Measurements from ENCODE around the gene AIP. TPM values are rescaled to one million over a fixed set of nuclear protein-coding genes. Genes with fewer than 3 reads are reported as not detected.

AIP gene
- total RNA-seq, 2 donors from 2014 or later, result 49.2 to 78.0 TPM

GRCh38 chr11:67494371-67495233, 11.8 kb downstream of the AIP start:
- H3K4me1 ChIP-seq, result no peaks in the 10 kb centered on the region
- H3K4me3 ChIP-seq, result no peak overlapping the region
- TF ChIP-seq CTCF (IDR thresholded peaks at IDR 0.05), result no peak
- H3K36me3 ChIP-seq, result peaks cover 45% of the 10 kb centered on the region
- no peak for DNase-seq (ENCODE audit: low spot score)
- no peaks in the 10 kb centered on the region for H3K9me3 ChIP-seq
- H3K27me3 ChIP-seq, result no peaks in the 10 kb centered on the region
- no peak overlapping the region for H3K27ac ChIP-seq

DNA sequence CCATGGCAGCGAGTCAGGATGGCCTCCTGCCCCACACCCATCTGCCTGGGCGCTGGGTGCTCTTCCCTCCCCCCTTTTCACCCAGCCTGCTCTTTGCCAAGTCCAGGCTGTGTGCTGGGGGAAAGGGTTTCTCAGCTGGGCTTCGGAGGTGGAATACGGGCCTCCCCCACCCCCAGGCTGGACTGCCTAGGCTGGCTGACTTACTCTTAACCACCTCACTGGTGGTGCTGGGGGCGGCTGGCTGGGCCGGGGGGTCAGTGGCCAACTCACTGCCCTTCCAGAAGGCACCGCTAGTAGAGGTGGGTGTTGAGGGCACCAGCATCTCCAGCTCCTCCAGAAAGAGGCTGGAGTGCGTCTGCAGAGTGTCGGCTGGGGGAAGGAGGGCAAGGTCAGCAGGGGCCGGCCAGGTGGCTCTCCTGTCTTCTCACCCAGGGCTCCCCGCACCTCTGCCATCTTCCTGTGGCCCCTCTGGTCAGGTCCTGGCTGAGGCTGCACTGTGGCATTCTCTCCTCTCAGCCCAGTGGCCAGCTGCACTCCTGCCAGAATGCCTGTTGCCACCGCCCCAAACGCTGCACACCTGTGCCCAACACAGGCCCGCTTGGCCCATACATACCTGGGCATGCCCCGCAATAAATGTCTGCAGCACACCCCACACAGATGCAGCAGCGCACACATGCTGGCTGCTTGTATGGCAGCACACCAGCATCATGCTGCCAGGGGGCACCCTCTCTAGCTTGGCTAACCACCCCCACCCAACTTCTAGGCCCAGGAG, 12.6 kb downstream of the AIP start:
- H3K36me3 ChIP-seq, result peaks cover 37% of the 10 kb centered on the region

GRCh38 chr11:67496113-67496512, 13.3 kb downstream of the AIP start:
- no peak for TF ChIP-seq CTCF (IDR thresholded peaks at IDR 0.05)
- DNase-seq (ENCODE audit: low spot score), result no peak
- Histone ChIP-seq H3K27me3 (no peaks in the 10 kb centered on the region), H3K27ac (no peak overlapping the region), H3K4me3 (no peak overlapping the region), H3K36me3 (peaks cover 31% of the 10 kb centered on the region), H3K9me3 (no peaks in the 10 kb centered on the region), H3K4me1 (no peaks in the 10 kb centered on the region)

More for the DNA sequence above, 12.6 kb downstream of the AIP start:
- no peak for DNase-seq (ENCODE audit: low spot score)
- Histone ChIP-seq H3K27me3 (no peaks in the 10 kb centered on the region), H3K4me3 (no peak overlapping the region), H3K27ac (no peak overlapping the region), H3K9me3 (no peaks in the 10 kb centered on the region), H3K4me1 (no peaks in the 10 kb centered on the region)
- TF ChIP-seq CTCF (IDR thresholded peaks at IDR 0.05), result no peak

DNA sequence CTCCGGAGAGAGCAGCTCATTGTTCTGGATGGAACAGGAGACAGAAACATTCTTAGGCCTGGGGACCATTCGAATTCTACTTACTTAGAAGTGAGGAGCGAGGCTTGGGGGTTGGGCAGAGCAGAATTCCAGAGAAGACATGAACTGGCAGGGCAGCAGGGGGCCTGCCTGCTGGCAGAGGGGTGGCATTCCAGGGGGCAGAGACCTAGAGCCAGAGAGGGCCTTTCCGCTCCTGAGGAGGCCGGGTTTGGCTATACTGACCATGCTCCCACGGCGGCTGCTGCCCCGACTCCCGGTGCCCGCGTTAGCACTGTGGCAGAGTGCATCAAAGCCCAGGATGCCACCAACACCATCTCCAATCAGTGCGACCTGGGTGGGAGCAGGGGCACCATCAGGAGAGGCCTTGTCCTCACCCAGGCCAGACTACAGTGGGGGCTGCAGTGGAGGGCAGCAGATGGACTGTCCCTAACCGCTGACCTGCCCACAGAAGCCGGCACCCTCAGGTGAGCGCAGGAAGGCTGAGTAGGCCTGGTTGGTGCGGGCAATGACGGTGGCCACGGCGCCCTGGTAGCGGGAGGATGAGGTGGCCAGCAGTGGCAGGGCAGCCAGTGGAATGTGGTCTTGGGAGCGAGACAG, 14.9 kb downstream of the AIP start:
- no peak for DNase-seq (ENCODE audit: low spot score)
- no peak overlapping the region for H3K4me3 ChIP-seq
- no peaks in the 10 kb centered on the region for H3K9me3 ChIP-seq
- no peaks in the 10 kb centered on the region for H3K27me3 ChIP-seq
- H3K4me1 ChIP-seq, result no peaks in the 10 kb centered on the region
- TF ChIP-seq CTCF (IDR thresholded peaks at IDR 0.05), result no peak
- peaks cover 28% of the 10 kb centered on the region for H3K36me3 ChIP-seq
- peak overlapping the region in 1 of 2 donors; percentile 22 for H3K27ac ChIP-seq

GRCh38 chr11:67498544-67498972, 15.7 kb downstream of the AIP start:
- no peak for TF ChIP-seq CTCF (IDR thresholded peaks at IDR 0.05)
- Histone ChIP-seq H3K4me1 (peaks cover 0 to 4% of the 10 kb centered on the region in 2 donors), H3K27me3 (no peaks in the 10 kb centered on the region), H3K4me3 (no peak overlapping the region), H3K27ac (peak overlapping the region in 1 of 2 donors; percentile 22), H3K9me3 (no peaks in the 10 kb centered on the region), H3K36me3 (peaks cover 20% of the 10 kb centered on the region)
- no peak for DNase-seq (ENCODE audit: low spot score)
